Omental fat pad (tissue), 4 donors: ENCODE measurements around the gene THOC3. TPM values are rescaled to one million over a fixed set of nuclear protein-coding genes. Genes with fewer than 3 reads are reported as not detected.

ENCODE experiments used
- total RNA-seq, 4 donors: library from RNA; depleted of rRNA; stranded (reverse); fragments of >200 nt; gene quantifications; one replicate each; pipeline ENCODE4 v1.1.0, GENCODE V29; 2016

Gene THOC3
- total RNA-seq, 4 donors from 2014 or later, result 18.9 to 29.8 (median 23.2) TPM

Other genes with a start within 250 kb of the THOC3 start
- gene CPLX2, start 96.7 kb downstream of the THOC3 start, total RNA-seq, result not detected